GM19455 (cell line): ENCODE results near the gene KLHL13.
"Not testable (repeated sequence)": the region's sequence is repeated elsewhere in the genome, so short reads cannot be mapped to it uniquely, and the experiment has no call there.

ENCODE experiments used
- ATAC-seq: cut with Tn5 transposase; IDR thresholded peaks from one replicate; pipeline ENCODE4 v1.9.1; 2021; ENCODE audit not compliant: unreplicated experiment

The KLHL13 gene

GRCh38 chrX:117996408-117996807 is 120.2 kb downstream of the KLHL13 start:
- no peak for ATAC-seq

DNA sequence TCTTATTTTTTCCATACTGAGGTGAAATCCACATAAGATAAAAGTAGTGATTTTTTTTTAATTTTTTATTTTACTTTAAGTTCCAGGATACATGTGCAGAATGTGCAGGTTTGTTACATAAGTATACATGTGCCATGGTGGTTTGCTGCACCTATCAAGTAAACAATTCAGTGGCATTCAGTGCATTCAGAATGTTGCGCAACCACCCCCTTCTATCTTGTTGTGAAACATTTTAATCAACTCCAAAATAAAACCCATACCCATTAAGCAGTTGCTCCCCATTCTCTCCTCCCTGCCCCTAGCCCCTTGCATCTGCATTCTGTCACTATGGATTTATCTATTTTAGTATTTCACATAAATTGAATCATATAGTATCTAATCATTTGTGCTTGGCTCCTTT is 121.2 kb downstream of the KLHL13 start:
- ATAC-seq, result no peak

- ATAC-seq, result no peak
These were observed 124.4 kb downstream of the KLHL13 start for GRCh38 chrX:117992192-117992723.

- no peak for ATAC-seq
These were observed 126.2 kb downstream of the KLHL13 start for GRCh38 chrX:117990438-117990837.

DNA sequence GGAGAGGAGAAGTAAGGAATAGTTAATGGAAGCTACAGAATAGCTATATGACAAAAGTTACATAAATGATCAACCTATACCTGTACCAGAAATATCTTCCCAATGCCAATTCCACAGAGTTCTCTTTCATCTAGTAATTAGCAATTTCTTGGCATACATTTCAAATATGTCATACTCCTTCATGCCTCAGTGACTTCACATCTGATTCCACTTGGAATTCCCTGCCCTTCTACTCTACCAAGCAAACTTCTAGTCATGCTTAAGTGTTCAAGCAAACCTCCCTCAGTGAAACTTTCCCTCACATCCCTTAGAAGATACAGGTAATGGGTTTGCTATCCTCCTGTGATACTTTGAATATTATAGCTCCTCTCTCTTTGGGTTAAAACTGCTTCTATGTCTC is 127.1 kb downstream of the KLHL13 start:
- no peak for ATAC-seq

DNA sequence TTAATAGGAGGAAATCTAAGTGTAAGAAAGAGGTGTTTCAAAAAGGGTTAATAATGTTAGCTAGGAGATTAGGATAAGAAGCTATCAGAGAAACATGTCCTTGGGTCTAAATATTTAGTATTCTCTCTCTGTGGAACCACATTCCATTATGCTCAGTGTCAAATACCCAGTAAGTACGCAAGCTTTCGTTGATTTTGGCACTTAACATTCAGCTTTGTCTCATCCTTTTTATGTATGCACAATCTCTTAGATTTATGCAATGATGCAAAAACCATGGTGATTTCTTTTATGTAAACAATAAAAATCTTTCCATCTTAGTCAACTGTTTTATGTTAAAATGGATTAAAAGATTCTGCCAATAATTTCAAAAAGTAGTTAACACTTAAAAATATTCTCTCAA is 129.2 kb downstream of the KLHL13 start:
- ATAC-seq, result no peak

GRCh38 chrX:117985241-117985640 is 131.4 kb downstream of the KLHL13 start:
- no peak for ATAC-seq

DNA sequence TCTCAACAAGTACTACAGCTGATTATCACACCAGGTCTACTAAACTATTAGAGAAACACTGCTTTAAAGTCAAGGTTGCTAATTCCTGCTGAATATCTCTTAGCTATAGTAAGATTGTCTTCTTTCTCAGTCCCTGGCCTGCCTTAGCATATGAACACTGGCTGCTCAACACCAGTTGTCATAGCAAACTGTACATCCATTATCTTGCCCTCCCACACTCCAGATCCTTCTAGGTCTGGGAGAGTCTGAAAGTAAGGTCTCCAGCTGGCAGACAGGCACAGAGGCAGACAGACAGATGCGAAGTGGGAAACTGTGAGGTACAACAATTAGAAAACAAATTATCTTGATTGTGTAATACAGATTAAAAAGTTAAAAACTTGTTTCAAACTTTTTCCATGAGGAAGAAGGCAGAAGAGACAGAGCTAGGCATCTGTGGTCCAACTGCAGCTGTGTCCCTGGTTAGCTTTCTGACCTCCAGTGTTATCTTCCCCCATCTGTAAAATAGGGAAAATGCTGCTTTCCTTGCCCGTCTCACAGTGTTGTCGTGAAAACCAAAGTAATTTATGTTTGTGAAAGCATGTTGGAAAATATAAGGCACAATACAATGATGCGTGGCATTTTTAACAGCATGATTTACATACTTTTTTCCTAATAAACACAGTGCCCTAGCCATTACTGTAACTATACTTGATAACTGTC is 133.8 kb downstream of the KLHL13 start:
- no peak for ATAC-seq

GRCh38 chrX:117978402-117978801 is 138.2 kb downstream of the KLHL13 start:
- no peak for ATAC-seq

- ATAC-seq, result no peak
These were observed 139.1 kb downstream of the KLHL13 start for GRCh38 chrX:117977526-117977925.

DNA sequence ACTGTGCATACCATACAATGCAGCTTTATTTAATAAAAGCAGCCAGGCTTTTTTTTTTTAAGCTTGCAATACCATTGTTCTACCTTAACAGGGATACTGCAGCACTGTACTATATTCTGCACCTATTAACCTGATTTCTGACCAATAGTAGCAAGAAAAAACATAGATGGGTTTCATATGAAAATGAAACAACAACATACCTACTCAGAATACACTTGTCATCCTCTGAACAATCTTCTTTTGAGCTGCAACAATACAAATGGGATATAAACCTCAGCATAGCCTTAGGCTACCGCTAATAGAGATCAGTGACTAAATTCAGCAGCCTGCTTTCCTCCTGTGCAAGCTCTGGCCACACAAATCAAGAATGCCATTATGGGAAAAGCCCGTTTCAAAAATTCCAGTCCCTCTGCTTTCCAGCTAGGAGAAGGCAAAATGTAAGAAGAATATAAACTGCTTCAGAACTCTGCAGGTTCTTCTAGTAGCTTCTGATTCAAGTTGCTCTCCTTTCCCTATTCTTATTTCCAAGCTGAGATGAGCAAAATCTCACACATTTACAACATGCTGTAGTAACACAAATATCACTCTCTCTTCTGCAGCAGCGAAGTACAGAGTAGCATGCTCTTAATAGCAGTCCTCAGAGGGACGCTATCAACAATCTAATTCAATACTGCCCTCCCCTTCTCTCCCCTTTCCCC is 143.4 kb downstream of the KLHL13 start:
- no peak for ATAC-seq

- ATAC-seq, result no peak
These were observed 143.9 kb downstream of the KLHL13 start for GRCh38 chrX:117972711-117973109.

DNA sequence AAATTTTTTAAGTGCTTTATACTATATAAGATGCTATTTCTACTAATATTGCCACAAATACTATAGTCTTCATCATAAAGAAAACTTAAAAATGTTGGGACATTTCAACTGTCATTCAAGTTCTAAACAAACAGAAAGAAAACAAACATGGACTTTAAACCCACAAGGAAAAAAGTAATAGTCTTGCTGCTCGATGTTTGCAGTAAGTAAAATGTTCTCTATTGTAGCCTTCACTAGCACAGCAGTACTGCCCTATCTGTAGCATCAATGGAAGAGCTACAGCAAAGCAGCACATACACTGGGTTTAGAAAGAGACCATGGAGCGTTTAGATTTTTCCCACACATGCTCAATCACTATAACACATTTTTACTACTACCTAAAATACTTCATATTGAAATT is 146.8 kb downstream of the KLHL13 start:
- no peak for ATAC-seq

GRCh38 chrX:117969328-117969727 is 147.3 kb downstream of the KLHL13 start:
- ATAC-seq, result no peak

DNA sequence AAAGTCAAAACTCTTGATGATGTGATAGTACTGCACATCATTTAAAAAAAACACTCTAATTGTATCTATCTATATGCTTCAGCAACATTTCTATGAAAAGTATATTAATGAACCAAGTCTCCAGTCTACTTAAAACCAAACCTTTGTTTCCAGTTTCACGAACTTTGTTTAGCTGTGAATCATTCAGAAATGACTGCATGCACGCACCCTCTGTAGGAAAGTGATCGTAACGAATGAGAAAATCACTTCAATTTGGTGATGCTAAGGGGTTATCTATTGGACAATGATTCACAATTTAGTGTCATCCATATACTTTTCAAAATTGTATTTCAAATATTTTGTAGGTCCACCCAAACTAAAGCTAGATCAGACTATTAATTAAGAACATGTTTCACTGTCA is 157.6 kb downstream of the KLHL13 start:
- no peak for ATAC-seq

DNA sequence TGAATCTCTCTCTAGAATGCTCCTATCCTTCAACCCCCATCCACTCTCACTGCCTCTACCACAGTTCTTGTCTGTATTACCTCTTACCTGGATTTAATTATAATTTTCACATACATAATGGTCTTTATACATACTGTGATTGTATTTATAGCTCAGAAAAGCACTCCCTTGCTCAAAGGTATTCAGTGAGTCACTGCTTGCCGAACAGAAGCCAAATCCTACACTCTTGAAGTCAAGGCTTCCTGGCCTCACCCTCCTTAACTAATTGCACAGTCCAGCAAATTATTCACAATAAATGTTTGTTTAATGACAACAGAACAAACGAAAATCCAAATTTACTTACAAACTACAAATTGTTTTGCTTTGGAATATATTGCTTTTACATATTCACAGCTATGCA is 159.5 kb downstream of the KLHL13 start:
- no peak for ATAC-seq

DNA sequence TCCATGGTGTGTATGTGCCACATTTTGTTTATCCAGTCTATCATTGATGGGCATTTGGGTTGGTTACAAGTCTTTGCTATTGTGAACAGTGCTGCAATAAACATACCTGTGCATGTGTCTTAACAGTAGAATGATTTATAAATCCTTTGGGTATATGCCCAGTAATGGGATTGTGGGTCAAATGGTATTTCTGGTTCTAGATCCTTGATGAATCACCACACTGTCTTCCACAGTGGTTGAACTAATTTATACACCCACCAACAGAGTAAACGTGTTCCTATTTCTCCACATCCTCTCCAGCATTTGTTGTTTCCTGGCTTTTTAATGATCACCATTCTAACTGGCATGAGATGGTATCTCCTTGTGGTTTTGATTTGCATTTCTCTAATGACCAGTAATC is 177.3 kb downstream of the KLHL13 start:
- not testable (repeated sequence) for ATAC-seq

DNA sequence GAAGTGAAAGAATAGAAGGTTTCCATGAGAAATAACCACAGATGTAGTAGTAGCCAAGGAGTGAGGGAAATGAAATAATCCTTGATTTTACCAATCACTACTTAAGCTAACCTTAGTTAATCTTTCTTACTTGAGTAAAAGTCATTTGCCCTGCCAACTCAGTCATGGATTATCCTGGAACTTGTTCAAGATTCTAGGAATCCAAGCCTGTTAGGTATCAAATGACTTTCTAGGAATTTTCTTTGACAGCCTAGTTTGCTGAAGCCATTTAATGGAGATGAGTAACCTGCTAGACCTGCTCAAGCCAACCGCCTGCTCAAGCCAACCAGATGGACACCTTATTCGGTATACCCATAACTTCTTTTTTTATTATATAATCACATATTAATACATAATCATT is 180.5 kb downstream of the KLHL13 start:
- no peak for ATAC-seq

DNA sequence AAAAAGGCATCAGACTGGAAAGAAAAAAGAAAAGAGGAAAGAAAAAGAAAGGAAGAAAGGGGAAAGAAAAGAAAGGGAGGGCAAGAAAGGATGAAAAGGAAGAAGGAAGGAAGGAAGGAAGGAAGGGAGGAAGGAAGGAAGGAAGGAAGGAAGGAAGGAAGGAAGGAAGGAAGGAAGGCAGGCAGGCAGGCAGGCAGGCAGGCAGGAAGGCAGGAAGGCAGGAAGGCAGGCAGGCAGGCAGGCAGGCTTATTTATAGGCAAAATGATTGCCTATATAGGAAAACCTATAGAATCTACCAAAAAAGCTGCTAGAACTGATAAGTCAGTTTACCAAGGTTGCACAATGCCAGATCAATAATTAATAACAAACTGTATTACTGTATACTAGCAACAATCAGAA is 186.5 kb downstream of the KLHL13 start:
- not testable (repeated sequence) for ATAC-seq

GRCh38 chrX:117919755-117920154 is 196.9 kb downstream of the KLHL13 start:
- ATAC-seq, result no peak

- no peak for ATAC-seq
These were observed 206.4 kb downstream of the KLHL13 start for GRCh38 chrX:117910216-117910615.

DNA sequence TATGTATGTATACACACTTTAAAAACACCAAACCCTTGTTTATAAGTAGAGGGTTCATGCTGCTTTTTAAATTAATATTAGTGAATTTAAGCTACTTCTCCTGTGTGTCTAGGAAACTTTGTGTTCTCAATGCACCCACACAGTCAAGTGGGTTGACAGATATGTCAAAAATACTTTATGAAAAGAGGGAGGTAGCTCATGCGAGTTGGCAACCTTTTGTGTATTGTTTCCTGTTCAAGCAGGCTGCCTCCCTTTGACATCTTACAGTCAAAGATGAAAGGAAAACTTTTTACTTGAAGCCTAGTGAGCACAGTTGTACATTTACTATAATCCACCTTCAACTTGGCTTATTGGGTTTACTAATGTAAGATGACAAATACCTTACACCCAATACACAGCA is 218.4 kb downstream of the KLHL13 start:
- ATAC-seq, result no peak

DNA sequence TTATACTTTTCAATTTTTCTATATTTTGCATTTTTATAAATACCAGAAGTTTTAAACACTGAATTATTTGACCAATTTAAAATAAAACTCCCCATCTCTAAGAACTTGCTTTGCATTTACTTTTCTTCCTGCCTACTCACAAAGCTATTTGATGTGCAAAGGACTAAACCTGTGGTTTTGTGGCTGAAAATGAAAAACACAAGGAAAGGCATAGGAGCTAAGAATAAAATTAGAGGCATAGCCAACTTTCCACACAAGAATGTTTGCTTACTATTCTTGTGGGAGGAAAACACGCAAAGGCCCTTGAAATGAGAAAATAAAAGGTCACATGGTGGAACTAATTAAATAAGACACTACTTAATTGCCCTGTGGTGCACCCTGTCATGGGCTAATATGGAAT is 221.2 kb downstream of the KLHL13 start:
- ATAC-seq, result no peak
